GM18507 (cell line): Measurements from ENCODE around the gene UBAC2.
A peak's percentile ranks its signal among the peaks of the same experiment; 100 is the strongest.

Experiments
- DNase-seq: peaks from one replicate; pipeline ENCODE4 v3.0.0; 2011; ENCODE audit warnings: low read depth; ENCODE audit not compliant: insufficient read length; ENCODE audit errors: extremely low spot score
- FAIRE-seq: peaks from 2 replicates; lab custom pipeline; 2011; peaks lifted over from hg19 to GRCh38; lab: Jason Lieb, UNC

UBAC2 gene

GRCh38 chr13:99361197-99361596 is 160.5 kb downstream of the UBAC2 start:
- no peak for DNase-seq
- FAIRE-seq, result no peak

GRCh38 chr13:99362362-99362761 is 161.7 kb downstream of the UBAC2 start:
- DNase-seq (no peak), FAIRE-seq (no peak)

GRCh38 chr13:99363391-99363790 is 162.7 kb downstream of the UBAC2 start:
- no peak for FAIRE-seq
- DNase-seq, result no peak

- DNase-seq (no peak), FAIRE-seq (peak; percentile 77)
Measured at GRCh38 chr13:99363949-99364348, 163.3 kb downstream of the UBAC2 start.

- DNase-seq (no peak), FAIRE-seq (peak; percentile 88)
Measured at GRCh38 chr13:99366075-99366987, 165.7 kb downstream of the UBAC2 start.

- peak; percentile 65 for FAIRE-seq
- no peak for DNase-seq
Measured at GRCh38 chr13:99367106-99367616, 166.5 kb downstream of the UBAC2 start.

- DNase-seq (no peak), FAIRE-seq (peak; percentile 88)
Measured at GRCh38 chr13:99367663-99368448, 167.2 kb downstream of the UBAC2 start.

GRCh38 chr13:99370481-99371275 is 170.0 kb downstream of the UBAC2 start:
- no peak for DNase-seq
- no peak for FAIRE-seq

- DNase-seq, result no peak
Measured at GRCh38 chr13:99371956-99372355, 171.3 kb downstream of the UBAC2 start.

GRCh38 chr13:99373436-99373835 is 172.8 kb downstream of the UBAC2 start:
- DNase-seq, result no peak
- no peak for FAIRE-seq

More at GRCh38 chr13:99371956-99372355, 171.3 kb downstream of the UBAC2 start:
- FAIRE-seq, result no peak

GRCh38 chr13:99374169-99374991 is 173.7 kb downstream of the UBAC2 start:
- DNase-seq (no peak), FAIRE-seq (no peak)

- FAIRE-seq (no peak), DNase-seq (no peak)
Measured at GRCh38 chr13:99374994-99375737, 174.5 kb downstream of the UBAC2 start.

GRCh38 chr13:99375738-99376080 is 175.1 kb downstream of the UBAC2 start:
- no peak for FAIRE-seq

GRCh38 chr13:99376132-99376531 is 175.5 kb downstream of the UBAC2 start:
- FAIRE-seq (peak; percentile 96), DNase-seq (peak; percentile 58)

More at GRCh38 chr13:99375738-99376080, 175.1 kb downstream of the UBAC2 start:
- DNase-seq, result no peak

GRCh38 chr13:99376924-99377323 is 176.3 kb downstream of the UBAC2 start:
- no peak for DNase-seq
- no peak for FAIRE-seq

GRCh38 chr13:99377641-99378040 is 177.0 kb downstream of the UBAC2 start:
- FAIRE-seq, result no peak
- DNase-seq, result no peak

- no peak for DNase-seq
- FAIRE-seq, result peak; percentile 68
Measured at GRCh38 chr13:99378985-99379733, 178.5 kb downstream of the UBAC2 start.
